GM10248 (cell line): Measurements from ENCODE around the gene HOXC6.

ENCODE experiments used
- CTCF ChIA-PET: fragments of 300-600 bp; sonication (Branson Sonifier 250); formaldehyde crosslinking; extraction: SDS; loops from one replicate; lab custom pipeline; 2021; ENCODE audit warnings: antibody characterized with exemption; lab: Yijun Ruan, JAX
- POLR2A ChIA-PET: fragments of 350-650 bp; sonication (Branson Sonifier 250); formaldehyde crosslinking; extraction: SDS; loops from one replicate; lab custom pipeline; 2020; ENCODE audit warnings: antibody characterized with exemption; lab: Yijun Ruan, JAX
- DNase-seq: peaks from one replicate; pipeline ENCODE4 v3.0.0; 2012; ENCODE audit errors: extremely low spot score
- TF ChIP-seq, protein P1 (sequence below): IDR thresholded peaks from 2 replicates; pipeline ENCODE4 v1.5.1; 2012; ENCODE audit warnings: mild to moderate bottlenecking, low read depth; ENCODE audit errors: extremely low read depth, missing control alignments, control extremely low read depth

HOXC6 gene

DNA sequence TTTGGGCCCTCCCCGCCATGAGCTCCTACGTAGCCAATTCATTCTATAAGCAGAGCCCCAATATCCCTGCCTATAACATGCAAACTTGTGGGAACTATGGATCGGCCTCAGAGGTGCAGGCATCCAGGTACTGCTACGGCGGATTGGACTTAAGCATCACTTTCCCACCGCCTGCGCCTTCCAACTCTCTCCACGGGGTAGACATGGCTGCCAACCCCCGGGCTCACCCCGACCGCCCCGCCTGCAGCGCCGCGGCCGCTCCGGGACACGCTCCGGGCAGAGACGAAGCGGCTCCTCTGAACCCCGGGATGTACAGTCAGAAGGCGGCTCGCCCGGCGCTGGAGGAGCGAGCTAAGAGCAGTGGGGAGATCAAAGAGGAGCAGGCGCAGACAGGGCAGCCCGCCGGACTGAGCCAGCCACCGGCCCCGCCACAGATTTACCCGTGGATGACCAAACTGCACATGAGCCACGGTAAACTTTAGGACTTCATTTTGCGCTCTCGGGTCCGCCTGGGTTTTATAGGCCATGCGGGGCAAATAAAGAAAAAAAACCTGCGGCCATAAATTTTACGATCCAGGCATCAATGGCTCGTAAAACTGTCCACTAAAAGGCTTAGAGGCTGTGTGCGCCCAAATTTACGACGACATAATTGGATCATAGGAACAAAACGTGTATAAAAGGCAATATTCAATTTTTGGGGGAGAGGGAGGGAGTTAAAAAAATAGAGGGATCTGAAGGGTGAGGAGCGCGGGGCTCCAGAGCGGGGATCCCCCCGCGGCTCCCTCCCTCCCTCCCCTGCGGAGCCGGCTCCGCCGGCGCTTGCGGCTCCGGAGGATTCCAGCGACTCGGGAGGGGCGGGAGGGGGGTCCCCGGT, 5.1 kb downstream of the HOXC6 start:
- no peak for DNase-seq
- TF ChIP-seq, protein P1, sequence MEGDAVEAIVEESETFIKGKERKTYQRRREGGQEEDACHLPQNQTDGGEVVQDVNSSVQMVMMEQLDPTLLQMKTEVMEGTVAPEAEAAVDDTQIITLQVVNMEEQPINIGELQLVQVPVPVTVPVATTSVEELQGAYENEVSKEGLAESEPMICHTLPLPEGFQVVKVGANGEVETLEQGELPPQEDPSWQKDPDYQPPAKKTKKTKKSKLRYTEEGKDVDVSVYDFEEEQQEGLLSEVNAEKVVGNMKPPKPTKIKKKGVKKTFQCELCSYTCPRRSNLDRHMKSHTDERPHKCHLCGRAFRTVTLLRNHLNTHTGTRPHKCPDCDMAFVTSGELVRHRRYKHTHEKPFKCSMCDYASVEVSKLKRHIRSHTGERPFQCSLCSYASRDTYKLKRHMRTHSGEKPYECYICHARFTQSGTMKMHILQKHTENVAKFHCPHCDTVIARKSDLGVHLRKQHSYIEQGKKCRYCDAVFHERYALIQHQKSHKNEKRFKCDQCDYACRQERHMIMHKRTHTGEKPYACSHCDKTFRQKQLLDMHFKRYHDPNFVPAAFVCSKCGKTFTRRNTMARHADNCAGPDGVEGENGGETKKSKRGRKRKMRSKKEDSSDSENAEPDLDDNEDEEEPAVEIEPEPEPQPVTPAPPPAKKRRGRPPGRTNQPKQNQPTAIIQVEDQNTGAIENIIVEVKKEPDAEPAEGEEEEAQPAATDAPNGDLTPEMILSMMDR: no peak
- ChIA-PET POLR2A (no interaction called here), CTCF (interaction anchor here (1.0 to 10.1 kb wide), 35 partner anchors 8 to 346 kb away, joined by 3 to 214 read pairs (median 6); partner anchors contain the start of genes HOXC10, HOXC4, HOXC8 and SMUG1)

- no peak for DNase-seq
- ChIA-PET POLR2A (no interaction called here), CTCF (interaction anchor here (1.8 to 10.1 kb wide), 5 partner anchors 12 to 174 kb away, joined by 5 to 139 read pairs (median 56); no protein-coding TSS in a partner anchor)
- TF ChIP-seq, protein P1: no peak
Measured at GRCh38 chr12:54033980-54034784, 5.9 kb downstream of the HOXC6 start.

DNA sequence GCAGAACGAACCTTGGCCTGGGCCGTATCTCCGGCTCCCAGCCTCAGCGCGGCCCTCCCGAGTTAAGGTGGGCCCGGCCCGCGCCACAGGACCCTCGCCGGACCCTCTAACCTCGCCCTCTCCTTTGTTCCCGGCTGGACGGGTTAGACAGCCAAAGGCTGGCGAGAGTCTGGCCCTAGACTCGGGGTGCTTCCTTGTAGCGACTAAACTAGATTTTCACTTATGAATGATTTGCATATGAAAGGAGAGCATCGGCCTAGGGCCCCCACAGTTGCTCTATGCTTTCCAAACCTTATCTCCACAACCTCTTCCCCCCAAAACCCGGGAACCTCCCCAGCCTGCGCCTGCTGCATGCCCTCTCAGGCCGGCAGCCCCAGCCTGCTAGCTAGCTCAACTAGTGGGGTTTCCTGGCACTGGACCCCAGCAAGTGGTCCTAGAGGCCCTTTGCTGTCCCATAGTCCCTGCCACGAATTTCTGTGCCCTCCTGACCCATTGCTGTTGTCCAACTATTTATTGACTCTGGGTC, 6.6 kb downstream of the HOXC6 start:
- TF ChIP-seq, protein P1: no peak
- POLR2A ChIA-PET: no interaction called here
- CTCF ChIA-PET: interaction anchor here (0.7 to 10.1 kb wide), 7 partner anchors 13 to 173 kb away, joined by 3 to 139 read pairs (median 16); no protein-coding TSS in a partner anchor
- DNase-seq: no peak

- no peak for DNase-seq
- ChIA-PET POLR2A (no interaction called here), CTCF (interaction anchor here (0.7 to 10.1 kb wide), 7 partner anchors 13 to 172 kb away, joined by 3 to 139 read pairs (median 16); no protein-coding TSS in a partner anchor)
- TF ChIP-seq, protein P1: no peak
Measured at GRCh38 chr12:54035568-54036264, 7.5 kb downstream of the HOXC6 start.

- CTCF ChIA-PET: interaction anchor here (1.0 to 7.9 kb wide), 6 partner anchors 16 to 171 kb away, joined by 3 to 139 read pairs (median 4); no protein-coding TSS in a partner anchor
- DNase-seq: no peak
- POLR2A ChIA-PET: no interaction called here
- TF ChIP-seq, protein P1: no peak
Measured at GRCh38 chr12:54036620-54037359, 8.6 kb downstream of the HOXC6 start.
